H1 (cell line): Measurements from ENCODE around the gene RANBP17. TPM values are rescaled to one million over a fixed set of nuclear protein-coding genes. Genes with fewer than 3 reads are reported as not detected.

Experiments used
- CTCF ChIA-PET: fragments of 300-600 bp; sonication (Branson Sonifier 250); formaldehyde crosslinking; loops from one replicate; lab custom pipeline; 2021; ENCODE audit not compliant: partially characterized antibody; lab: Charles Lee
- POLR2A ChIA-PET: fragments of 300-600 bp; sonication (Branson Sonifier 250); formaldehyde crosslinking; loops from one replicate; lab custom pipeline; 2021; ENCODE audit warnings: inconsistent platforms; ENCODE audit not compliant: partially characterized antibody; lab: Charles Lee
- DNase-seq, 2 experiments: peaks; one replicate each; pipeline versions ENCODE4 v3.0.0 to v3.0.0-alpha.2; 2010 to 2022; ENCODE audit warnings: low spot score in 2 of 2, low read depth in 1 of 2, mixed read lengths in 1 of 2
- FAIRE-seq: peaks from 2 replicates; lab custom pipeline; 2011; peaks lifted over from hg19 to GRCh38; lab: Jason Lieb, UNC
- H2AFZ ChIP-seq: 2 replicates; pipeline ENCODE4 v1.8.1; 2012; ENCODE audit warnings: low read length, inconsistent platforms
- H2AK5ac ChIP-seq: 2 replicates; pipeline ENCODE4 v1.6.1; 2013; ENCODE audit warnings: low read depth, low read length
- H2BK120ac ChIP-seq: replicated peaks from 2 replicates; pipeline ENCODE3; 2013; ENCODE audit warnings: low read depth, low read length, inconsistent platforms
- H2BK12ac ChIP-seq: 2 replicates; pipeline ENCODE4 v1.6.1; 2013; ENCODE audit warnings: low read depth, low read length
- H2BK15ac ChIP-seq: 2 replicates; pipeline ENCODE4 v1.6.1; 2013; ENCODE audit warnings: low read length
- H2BK20ac ChIP-seq: 2 replicates; pipeline ENCODE4 v1.6.1; 2013; ENCODE audit warnings: low read length
- H2BK5ac ChIP-seq: 2 replicates; pipeline ENCODE4 v1.6.1; 2013; ENCODE audit warnings: low read depth, low read length
- H3K14ac ChIP-seq: 2 replicates; pipeline ENCODE4 v1.6.1; 2013; ENCODE audit warnings: inconsistent platforms; ENCODE audit not compliant: insufficient read length
- H3K18ac ChIP-seq: 2 replicates; pipeline ENCODE4 v1.6.1; 2013; ENCODE audit warnings: low read length; ENCODE audit errors: extremely low read depth
- H3K23ac ChIP-seq: 2 replicates; pipeline ENCODE4 v1.6.1; 2013; ENCODE audit warnings: inconsistent platforms; ENCODE audit not compliant: insufficient read length
- H3K23me2 ChIP-seq: 2 replicates; pipeline ENCODE4 v1.6.1; 2013; ENCODE audit warnings: low read depth, low read length
- H3K27ac ChIP-seq: 2 replicates; pipeline ENCODE4 v1.6.1; 2011; ENCODE audit warnings: low read depth, low read length, inconsistent platforms
- H3K27me3 ChIP-seq, 4 experiments: replicated peaks in 1 of 4; 1 replicate in 1 of 4; 2 replicates in 3 of 4; pipeline versions ENCODE4 v1.6.1 to v1.8.1; 2011 to 2013; ENCODE audit warnings: low read length in 3 of 4, mild to moderate bottlenecking in 3 of 4, inconsistent platforms in 2 of 4, mixed read lengths in 2 of 4, moderate library complexity in 1 of 4; ENCODE audit not compliant: control insufficient read depth in 3 of 4, insufficient read depth in 3 of 4; ENCODE audit errors: extremely low read depth in 1 of 4
- H3K36me3 ChIP-seq, 4 experiments: 2 replicates each; pipeline versions ENCODE4 v1.6.1 to v1.8.1; 2011 to 2013; ENCODE audit warnings: mild to moderate bottlenecking in 4 of 4, low read length in 3 of 4, moderate library complexity in 2 of 4, control low read depth in 1 of 4, inconsistent platforms in 1 of 4; ENCODE audit not compliant: insufficient read depth in 4 of 4, control insufficient read depth in 2 of 4
- H3K4ac ChIP-seq: replicated peaks from 2 replicates; pipeline ENCODE3; 2013; ENCODE audit warnings: low read length, low read depth, mixed read lengths, inconsistent platforms; ENCODE audit not compliant: insufficient read length
- H3K4me1 ChIP-seq, 4 experiments: replicated peaks in 1 of 4; 1 replicate in 1 of 4; 2 replicates in 3 of 4; pipeline versions ENCODE4 v1.6.1 to v1.8.1; 2011 to 2013; ENCODE audit warnings: low read length in 3 of 4, inconsistent platforms in 2 of 4, mixed read lengths in 1 of 4; ENCODE audit not compliant: insufficient read depth in 4 of 4, control insufficient read depth in 3 of 4
- H3K4me2 ChIP-seq, 2 experiments: 2 replicates each; pipeline versions ENCODE4 v1.6.1 to v1.8.1; 2011 to 2013; ENCODE audit warnings: low read depth in 2 of 2, low read length in 2 of 2, control low read depth in 1 of 2, inconsistent platforms in 1 of 2, mild to moderate bottlenecking in 1 of 2; ENCODE audit not compliant: insufficient read depth in 1 of 2
- H3K4me3 ChIP-seq, 4 experiments: fragments of 200-600, 300-600 bp in 1 of 4; sonication (generic), shearing (Covaris generic), sonication (Bioruptor Twin) in 1 of 4; 2 replicates each; pipeline versions ENCODE4 v1.5.1 to v1.8.1; 2011 to 2016; ENCODE audit warnings: low read length in 4 of 4, low read depth in 3 of 4, control low read depth in 2 of 4, inconsistent platforms in 2 of 4, mild to moderate bottlenecking in 2 of 4, mixed read lengths in 1 of 4, moderate library complexity in 1 of 4; ENCODE audit not compliant: insufficient read depth in 2 of 4; ENCODE audit errors: extremely low read depth in 1 of 4
- H3K56ac ChIP-seq: replicated peaks from 2 replicates; pipeline ENCODE3; 2013; ENCODE audit warnings: low read depth, mild to moderate bottlenecking, mixed read lengths, low read length, inconsistent platforms; ENCODE audit not compliant: insufficient read length
- H3K79me1 ChIP-seq: 2 replicates; pipeline ENCODE4 v1.6.1; 2013; ENCODE audit warnings: low read depth, low read length, control low read depth
- H3K79me2 ChIP-seq, 2 experiments: 2 replicates each; pipeline versions ENCODE4 v1.6.1 to v1.8.1; 2012 to 2013; ENCODE audit warnings: low read length in 2 of 2, mild to moderate bottlenecking in 2 of 2, inconsistent platforms in 1 of 2; ENCODE audit not compliant: insufficient read depth in 2 of 2, control insufficient read depth in 1 of 2
- H3K9ac ChIP-seq, 4 experiments: replicated peaks in 1 of 4; 1 replicate in 1 of 4; 2 replicates in 3 of 4; pipeline versions ENCODE4 v1.6.1 to v1.8.1; 2011 to 2013; ENCODE audit warnings: low read depth in 3 of 4, low read length in 3 of 4, control low read depth in 2 of 4, mild to moderate bottlenecking in 2 of 4, moderate library complexity in 2 of 4, inconsistent platforms in 1 of 4; ENCODE audit errors: extremely low read depth in 1 of 4
- H3K9me3 ChIP-seq, 2 experiments: 2 replicates each; pipeline versions ENCODE4 v1.6.1 to v1.8.1; 2012 to 2013; ENCODE audit warnings: mild to moderate bottlenecking in 2 of 2, moderate library complexity in 2 of 2, control low read depth in 1 of 2, inconsistent platforms in 1 of 2, low read depth in 1 of 2, low read length in 1 of 2, mixed read lengths in 1 of 2; ENCODE audit not compliant: insufficient read depth in 2 of 2
- H4K20me1 ChIP-seq, 2 experiments: replicated peaks in 1 of 2; 2 replicates each; pipeline versions ENCODE3 to v1.8.1; 2011 to 2013; ENCODE audit warnings: inconsistent platforms in 2 of 2, low read length in 2 of 2, mild to moderate bottlenecking in 1 of 2; ENCODE audit not compliant: insufficient read depth in 2 of 2, control insufficient read depth in 1 of 2
- H4K5ac ChIP-seq: 2 replicates; pipeline ENCODE4 v1.6.1; 2013; ENCODE audit warnings: low read length, low read depth, mixed read lengths, inconsistent platforms; ENCODE audit not compliant: insufficient read length
- H4K8ac ChIP-seq: 2 replicates; pipeline ENCODE4 v1.8.0; 2013; ENCODE audit warnings: mild to moderate bottlenecking, moderate library complexity, low read length, inconsistent platforms; ENCODE audit not compliant: insufficient read depth; ENCODE audit errors: extremely low read depth
- H4K91ac ChIP-seq: replicated peaks from 2 replicates; pipeline ENCODE3; 2013; ENCODE audit warnings: low read length, mixed read lengths, inconsistent platforms; ENCODE audit not compliant: insufficient read length
- CHD1 ChIP-seq: IDR thresholded peaks from 2 replicates; pipeline ENCODE4 v1.6.1; 2012; ENCODE audit warnings: low read depth, low read length, improper control_type of control experiment
- CHD2 ChIP-seq: IDR thresholded peaks from 2 replicates; pipeline ENCODE4 v1.6.1; 2012; ENCODE audit warnings: low read length, improper control_type of control experiment
- FOSL1 ChIP-seq: IDR thresholded peaks from 2 replicates; pipeline ENCODE4 v1.6.1; 2011; ENCODE audit warnings: mild to moderate bottlenecking, low read depth, low read length, moderate library complexity; ENCODE audit not compliant: insufficient read depth
- KDM4A ChIP-seq: IDR thresholded peaks from one replicate; pipeline ENCODE4 v1.7.1; 2012; ENCODE audit warnings: low read depth, mild to moderate bottlenecking, moderate library complexity, low read length, inconsistent platforms; ENCODE audit not compliant: severe bottlenecking
- KDM5A ChIP-seq: fragments of 200-600 bp; IDR thresholded peaks from 2 replicates; pipeline ENCODE4 v1.7.1; 2012; ENCODE audit warnings: mild to moderate bottlenecking, low read length, inconsistent platforms, mixed read lengths
- MAX ChIP-seq: IDR thresholded peaks from 2 replicates; pipeline ENCODE4 v1.6.1; 2012; ENCODE audit warnings: inconsistent platforms
- POLR2A ChIP-seq, 2 experiments: IDR thresholded peaks; 1 replicate in 1 of 2; 2 replicates in 1 of 2; pipeline ENCODE4 v1.6.1; 2011; ENCODE audit warnings: low read depth in 2 of 2, low read length in 2 of 2, mild to moderate bottlenecking in 2 of 2; ENCODE audit errors: control extremely low read depth in 1 of 2
- RFX5 ChIP-seq: IDR thresholded peaks from 2 replicates; pipeline ENCODE4 v1.6.1; 2011; ENCODE audit warnings: low read depth, low read length, improper control_type of control experiment, borderline replicate concordance
- SP1 ChIP-seq: IDR thresholded peaks from 2 replicates; pipeline ENCODE4 v1.6.1; 2011; ENCODE audit warnings: low read depth, low read length
- SRF ChIP-seq: IDR thresholded peaks from 2 replicates; pipeline ENCODE4 v1.6.1; 2011; ENCODE audit warnings: mild to moderate bottlenecking, low read depth, low read length, moderate library complexity
- TAF1 ChIP-seq: IDR thresholded peaks from 2 replicates; pipeline ENCODE4 v1.6.1; 2011; ENCODE audit warnings: mild to moderate bottlenecking, low read depth, low read length
- YY1 ChIP-seq: IDR thresholded peaks from 2 replicates; pipeline ENCODE4 v1.6.1; 2011; ENCODE audit warnings: low read depth, mild to moderate bottlenecking, low read length
- WGBS, 2 experiments: shearing (Covaris generic) in 1 of 2; methylation state at CpG; one replicate each; pipeline versions ENCODE4 v1.1.6 to v1.1.7; 2013 to 2015; ENCODE audit warnings: low lambda C conversion rate in 2 of 2, mixed read lengths in 2 of 2, inconsistent platforms in 1 of 2, low coverage in 1 of 2, missing lambda C conversion rate in 1 of 2; ENCODE audit not compliant: insufficient replicate concordance in 2 of 2, insufficient coverage in 1 of 2, insufficient read length in 1 of 2; ENCODE audit errors: extremely low coverage in 1 of 2, missing lambda C conversion rate in 1 of 2; 5-methylcytosine and 5-hydroxymethylcytosine counted together
- polyA plus RNA-seq, 7 experiments: library from polyadenylated mRNA; depleted of rRNA in 3 of 7; stranded (reverse) in 5 of 7; unstranded in 2 of 7; fragments of >200 nt in 5 of 7; fragments of 200-250 nt in 2 of 7; gene quantifications; 1 replicate in 5 of 7; 2 replicates in 1 of 7; 4 replicates in 1 of 7; pipeline versions ENCODE4 v1.2.1 to v1.2.3, GENCODE V29; 2011 to 2013; ENCODE audit warnings: missing spikeins in 2 of 7, mixed read lengths in 2 of 7
- total RNA-seq: library from RNA; stranded (reverse); fragmentation: NEBNext Ultra II Directional; extraction: Animal tissue kit (Norgen Biotek cat#: 25700); gene quantifications from 2 replicates; pipeline ENCODE4 v1.2.1, GENCODE V29; 2021
- TF ChIP-seq, protein P1 (sequence below): IDR thresholded peaks from 2 replicates; pipeline ENCODE4 v1.6.1; 2012; ENCODE audit warnings: low read length, inconsistent platforms

Gene RANBP17
- total and polyA plus RNA-seq, 2 of the 8 experiments (the other 6 are each of a cell fraction or from before 2014, with no cell fraction given) = 8.6 to 21.3 TPM

- Histone ChIP-seq H3K23me2 (no peaks in the 10 kb centered on the region), H2BK120ac (no peak overlapping the region), H3K4me3 (no peak overlapping the region), H2BK15ac (no peak overlapping the region), H4K8ac (no peak overlapping the region), H3K27me3 (no peaks in the 10 kb centered on the region), H2AK5ac (no peak overlapping the region), H2AFZ (no peak overlapping the region), H3K27ac (no peak overlapping the region), H4K20me1 (no peaks in the 10 kb centered on the region), H3K4me1 (no peaks in the 10 kb centered on the region; a peak in 1 of 7 replicates), H3K4ac (no peak overlapping the region), H3K56ac (no peak overlapping the region), H3K9me3 (no peaks in the 10 kb centered on the region), H2BK12ac (no peak overlapping the region), H3K23ac (no peak overlapping the region), H2BK5ac (no peak overlapping the region), H3K79me2 (no peaks in the 10 kb centered on the region), H3K4me2 (no peak overlapping the region), H3K36me3 (peaks cover 0 to 3% (median 0%) of the 10 kb centered on the region in 4 experiments; a peak in 1 of 8 replicates), H3K9ac (no peak overlapping the region), H3K18ac (no peak overlapping the region), H3K14ac (no peak overlapping the region), H4K91ac (no peak overlapping the region), H2BK20ac (no peak overlapping the region), H4K5ac (no peak overlapping the region), H3K79me1 (no peaks in the 10 kb centered on the region)
- FAIRE-seq (no peak), DNase-seq (no peak)
- ChIA-PET CTCF (interaction anchor here (0.6 to 2.7 kb wide), 3 partner anchors 147 to 385 kb away, joined by 3 to 6 read pairs (median 4); no protein-coding TSS in a partner anchor), POLR2A (no interaction called here)
- 85% methylated on average over 2 of the region's 2 CpGs; no CpG with 5 or more reads in 1 of the 2 experiments for WGBS, 2 experiments
- TF ChIP-seq SRF (no peak), FOSL1 (no peak), POLR2A (IDR thresholded peaks at IDR 0.05; ENCODE audit: control extremely low read depth in 1 of 2, low read depth in 2 of 2, low read length in 2 of 2) (no peak), CHD2 (no peak), SP1 (no peak), KDM5A (no peak), YY1 (no peak), MAX (no peak), KDM4A (no peak), RFX5 (no peak), TAF1 (no peak), CHD1 (no peak)
- TF ChIP-seq, protein P1, sequence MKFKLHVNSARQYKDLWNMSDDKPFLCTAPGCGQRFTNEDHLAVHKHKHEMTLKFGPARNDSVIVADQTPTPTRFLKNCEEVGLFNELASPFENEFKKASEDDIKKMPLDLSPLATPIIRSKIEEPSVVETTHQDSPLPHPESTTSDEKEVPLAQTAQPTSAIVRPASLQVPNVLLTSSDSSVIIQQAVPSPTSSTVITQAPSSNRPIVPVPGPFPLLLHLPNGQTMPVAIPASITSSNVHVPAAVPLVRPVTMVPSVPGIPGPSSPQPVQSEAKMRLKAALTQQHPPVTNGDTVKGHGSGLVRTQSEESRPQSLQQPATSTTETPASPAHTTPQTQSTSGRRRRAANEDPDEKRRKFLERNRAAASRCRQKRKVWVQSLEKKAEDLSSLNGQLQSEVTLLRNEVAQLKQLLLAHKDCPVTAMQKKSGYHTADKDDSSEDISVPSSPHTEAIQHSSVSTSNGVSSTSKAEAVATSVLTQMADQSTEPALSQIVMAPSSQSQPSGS = no peak
These were observed 30.4 kb downstream of the RANBP17 start for GRCh38 chr5:170892196-170892595.
